GM18861 (cell line): ENCODE measurements around the gene ABL1.

ENCODE experiments used
- ATAC-seq: cut with Tn5 transposase; IDR thresholded peaks from one replicate; pipeline ENCODE4 v1.9.1; 2021; ENCODE audit not compliant: unreplicated experiment

ABL1 gene

GRCh38 chr9:130887494-130888144 lies 52.6 kb downstream of the ABL1 start:
- ATAC-seq, result no peak

- ATAC-seq, result no peak
These were observed 53.3 kb downstream of the ABL1 start for GRCh38 chr9:130888146-130888885.

- ATAC-seq, result no peak
These were observed 55.1 kb downstream of the ABL1 start for GRCh38 chr9:130890124-130890523.

- ATAC-seq, result no peak
These were observed 56.0 kb downstream of the ABL1 start for GRCh38 chr9:130890870-130891687.

GRCh38 chr9:130891688-130892476 lies 56.8 kb downstream of the ABL1 start:
- ATAC-seq, result no peak

- no peak for ATAC-seq
These were observed 57.6 kb downstream of the ABL1 start for GRCh38 chr9:130892477-130893304.

GRCh38 chr9:130893341-130894101 lies 58.5 kb downstream of the ABL1 start:
- no peak for ATAC-seq

- ATAC-seq, result no peak
These were observed 59.5 kb downstream of the ABL1 start for GRCh38 chr9:130894546-130894945.

- no peak for ATAC-seq
These were observed 60.0 kb downstream of the ABL1 start for GRCh38 chr9:130895038-130895437.

GRCh38 chr9:130895481-130896232 lies 60.6 kb downstream of the ABL1 start:
- ATAC-seq, result no peak

GRCh38 chr9:130896233-130897014 lies 61.4 kb downstream of the ABL1 start, which contains the start of gene QRFP:
QRFP (minus strand) TSS chr9:130896812; CDS start chr9:130893838, 2,974 bp downstream.
- no peak for ATAC-seq

GRCh38 chr9:130897105-130897751 lies 62.2 kb downstream of the ABL1 start:
- no peak for ATAC-seq

- no peak for ATAC-seq
These were observed 62.9 kb downstream of the ABL1 start for GRCh38 chr9:130897848-130898551.

- ATAC-seq, result no peak
These were observed 63.4 kb downstream of the ABL1 start for GRCh38 chr9:130898552-130898852.

GRCh38 chr9:130899051-130899748 lies 64.1 kb downstream of the ABL1 start:
- ATAC-seq, result no peak
